IPS-20b (cell line): ENCODE results near the gene TNFRSF9.
"Not testable (repeated sequence)": the region's sequence is repeated elsewhere in the genome, so short reads cannot be mapped to it uniquely, and the experiment has no call there.

Source experiments
- H3K27ac ChIP-seq: one replicate; pipeline ENCODE4 v1.5.1; 2013; ENCODE audit warnings: low read length
- H3K27me3 ChIP-seq: 2 replicates; pipeline ENCODE4 v1.6.1; 2013; ENCODE audit warnings: mild to moderate bottlenecking, low read length, inconsistent platforms; ENCODE audit not compliant: insufficient read depth
- H3K36me3 ChIP-seq: 2 replicates; pipeline ENCODE4 v1.6.1; 2013; ENCODE audit warnings: low read depth, mild to moderate bottlenecking, inconsistent platforms, low read length, moderate library complexity; ENCODE audit not compliant: insufficient read depth
- H3K4me1 ChIP-seq: 2 replicates; pipeline ENCODE4 v1.6.1; 2013; ENCODE audit warnings: mild to moderate bottlenecking, control low read depth, inconsistent platforms, low read length, moderate library complexity; ENCODE audit not compliant: insufficient read depth
- H3K4me3 ChIP-seq: 2 replicates; pipeline ENCODE4 v1.5.1; 2013; ENCODE audit warnings: mild to moderate bottlenecking, low read length, inconsistent platforms
- H3K9ac ChIP-seq: 2 replicates; pipeline ENCODE4 v1.6.1; 2013; ENCODE audit warnings: low read depth, mild to moderate bottlenecking, inconsistent platforms, low read length, moderate library complexity
- H3K9me3 ChIP-seq: 2 replicates; pipeline ENCODE4 v1.6.1; 2013; ENCODE audit warnings: mild to moderate bottlenecking, low read depth, low read length, inconsistent platforms; ENCODE audit not compliant: insufficient read depth

The TNFRSF9 gene

GRCh38 chr1:7956218-7957032 is 15.8 kb upstream of the TNFRSF9 start:
- Histone ChIP-seq H3K4me3 (no peak overlapping the region), H3K27ac (no peak overlapping the region), H3K9me3 (no peaks in the 10 kb centered on the region), H3K27me3 (no peaks in the 10 kb centered on the region), H3K36me3 (no peaks in the 10 kb centered on the region), H3K4me1 (no peaks in the 10 kb centered on the region), H3K9ac (no peak overlapping the region)

- Histone ChIP-seq H3K4me3 (peak overlapping the region; percentile 73), H3K9ac (peak overlapping the region; percentile 79; the same call in 1 of the 2 replicates), H3K4me1 (no peaks in the 10 kb centered on the region; the same call in 1 of the 2 replicates), H3K27ac (no peak overlapping the region), H3K9me3 (no peaks in the 10 kb centered on the region), H3K27me3 (no peaks in the 10 kb centered on the region), H3K36me3 (no peaks in the 10 kb centered on the region)
These were observed 14.0 kb upstream of the TNFRSF9 start for GRCh38 chr1:7954683-7955082.

- no peaks in the 10 kb centered on the region for H3K9me3 ChIP-seq
- H3K36me3 ChIP-seq, result no peaks in the 10 kb centered on the region
- no peaks in the 10 kb centered on the region; the same call in 1 of the 2 replicates for H3K4me1 ChIP-seq
- peak overlapping the region; percentile 57 for H3K27ac ChIP-seq
- peak overlapping the region; percentile 73 for H3K4me3 ChIP-seq
- H3K27me3 ChIP-seq, result no peaks in the 10 kb centered on the region
- H3K9ac ChIP-seq, result peak overlapping the region; percentile 79; the same call in 1 of the 2 replicates
These were observed 13.4 kb upstream of the TNFRSF9 start for GRCh38 chr1:7953850-7954609.

- H3K36me3 ChIP-seq, result not testable (repeated sequence)
These were observed 12.2 kb upstream of the TNFRSF9 start for GRCh38 chr1:7952791-7953190.

GRCh38 chr1:7948960-7949359 is 8.3 kb upstream of the TNFRSF9 start:
- Histone ChIP-seq H3K27me3 (peaks cover 1% of the 10 kb centered on the region), H3K36me3 (no peaks in the 10 kb centered on the region), H3K27ac (no peak overlapping the region), H3K9me3 (no peaks in the 10 kb centered on the region), H3K9ac (no peak overlapping the region), H3K4me3 (no peak overlapping the region), H3K4me1 (no peaks in the 10 kb centered on the region; the same call in 1 of the 2 replicates)

More at GRCh38 chr1:7952791-7953190, 12.2 kb upstream of the TNFRSF9 start:
- H3K9ac ChIP-seq, H3K27ac ChIP-seq, H3K4me1 ChIP-seq, H3K27me3 ChIP-seq, H3K4me3 ChIP-seq, H3K9me3 ChIP-seq: not testable (repeated sequence)

GRCh38 chr1:7943251-7943650 is 2.6 kb upstream of the TNFRSF9 start:
- no peaks in the 10 kb centered on the region for H3K36me3 ChIP-seq
- H3K4me3 ChIP-seq, result no peak overlapping the region
- peaks cover 48% of the 10 kb centered on the region for H3K27me3 ChIP-seq
- no peak overlapping the region for H3K9ac ChIP-seq
- no peak overlapping the region for H3K27ac ChIP-seq
- no peaks in the 10 kb centered on the region for H3K4me1 ChIP-seq
- no peaks in the 10 kb centered on the region for H3K9me3 ChIP-seq

- H3K4me3 ChIP-seq, result peak overlapping the region; percentile 54; the same call in 1 of the 2 replicates
- no peak overlapping the region for H3K9ac ChIP-seq
These were observed 1.7 kb upstream of the TNFRSF9 start for GRCh38 chr1:7942214-7942921.

GRCh38 chr1:7941437-7941793 is 776 bp upstream of the TNFRSF9 start:
- Histone ChIP-seq H3K9me3 (no peaks in the 10 kb centered on the region), H3K36me3 (no peaks in the 10 kb centered on the region), H3K9ac (no peak overlapping the region), H3K4me3 (no peak overlapping the region), H3K4me1 (no peaks in the 10 kb centered on the region), H3K27me3 (peaks cover 52% of the 10 kb centered on the region), H3K27ac (no peak overlapping the region)

More at GRCh38 chr1:7942214-7942921, 1.7 kb upstream of the TNFRSF9 start:
- no peak overlapping the region for H3K27ac ChIP-seq
- H3K4me1 ChIP-seq, result no peaks in the 10 kb centered on the region
- peaks cover 48% of the 10 kb centered on the region for H3K27me3 ChIP-seq
- no peaks in the 10 kb centered on the region for H3K36me3 ChIP-seq
- H3K9me3 ChIP-seq, result no peaks in the 10 kb centered on the region

GRCh38 chr1:7940034-7940433 is 605 bp downstream of the TNFRSF9 start:
- H3K4me3 ChIP-seq, result no peak overlapping the region
- H3K27ac ChIP-seq, result no peak overlapping the region
- H3K9ac ChIP-seq, result no peak overlapping the region
- H3K9me3 ChIP-seq, result no peaks in the 10 kb centered on the region
- no peaks in the 10 kb centered on the region for H3K36me3 ChIP-seq
- peaks cover 57% of the 10 kb centered on the region for H3K27me3 ChIP-seq
- no peaks in the 10 kb centered on the region for H3K4me1 ChIP-seq

GRCh38 chr1:7938070-7938469 is 2.6 kb downstream of the TNFRSF9 start:
- Histone ChIP-seq H3K36me3 (no peaks in the 10 kb centered on the region), H3K9ac (no peak overlapping the region), H3K4me1 (no peaks in the 10 kb centered on the region), H3K27ac (no peak overlapping the region), H3K4me3 (no peak overlapping the region), H3K9me3 (no peaks in the 10 kb centered on the region), H3K27me3 (peaks cover 47% of the 10 kb centered on the region)

- H3K4me1 ChIP-seq, result no peaks in the 10 kb centered on the region
- H3K4me3 ChIP-seq, result no peak overlapping the region
- no peaks in the 10 kb centered on the region for H3K9me3 ChIP-seq
- H3K27ac ChIP-seq, result no peak overlapping the region
- H3K27me3 ChIP-seq, result peaks cover 9% of the 10 kb centered on the region; the same call in 1 of the 2 replicates
- no peaks in the 10 kb centered on the region for H3K36me3 ChIP-seq
- H3K9ac ChIP-seq, result no peak overlapping the region
These were observed 8.0 kb downstream of the TNFRSF9 start for GRCh38 chr1:7932524-7933138.
